ENCODE data around the gene BOLL.

DNA sequence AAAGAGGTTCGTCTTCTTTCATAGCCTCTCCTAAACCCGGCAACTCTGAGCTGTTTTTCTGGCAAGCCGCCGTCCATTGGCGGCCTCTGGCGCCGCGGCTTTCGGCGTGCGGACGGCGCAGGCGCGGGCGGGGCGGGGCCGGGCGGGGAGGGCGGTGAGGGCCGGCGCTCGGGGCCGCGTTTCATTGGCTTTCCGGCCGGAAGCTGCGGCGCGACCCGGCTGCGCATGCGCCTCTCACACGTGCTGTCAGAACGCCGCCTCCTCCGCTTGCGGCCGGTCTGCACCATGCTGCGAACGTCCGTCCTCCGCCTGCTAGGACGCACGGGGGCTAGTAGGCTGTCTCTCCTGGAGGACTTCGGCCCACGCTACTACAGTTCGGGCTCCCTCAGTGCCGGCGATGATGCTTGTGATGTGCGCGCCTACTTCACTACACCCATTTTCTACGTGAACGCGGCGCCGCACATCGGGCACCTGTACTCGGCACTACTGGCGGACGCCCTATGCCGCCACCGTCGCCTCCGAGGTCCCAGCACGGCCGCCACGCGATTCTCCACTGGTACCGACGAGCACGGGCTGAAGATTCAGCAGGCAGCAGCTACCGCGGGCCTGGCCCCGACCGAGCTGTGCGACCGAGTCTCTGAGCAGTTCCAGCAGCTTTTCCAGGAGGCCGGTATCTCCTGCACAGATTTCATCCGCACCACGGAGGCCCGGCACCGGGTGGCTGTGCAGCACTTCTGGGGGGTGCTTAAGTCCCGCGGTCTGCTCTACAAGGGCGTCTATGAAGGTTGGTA is 79.8 kb downstream of the BOLL start, which contains the start of gene MARS2:
- peak; percentile 18 for TF ChIP-seq POLR2A (IDR thresholded peaks at IDR 0.05; ENCODE audit: low read depth)
- TF ChIP-seq POLR2AphosphoS5 (IDR thresholded peaks at IDR 0.05), result peak; percentile 77 to 83
- TF ChIP-seq CTCF (IDR thresholded peaks at IDR 0.05), result peak in 2 of 3 experiments; percentile 7
- TF ChIP-seq EP300 (IDR thresholded peaks at IDR 0.05), result no peak
